Smooth muscle cell (in vitro differentiated cells): Measurements from ENCODE around the gene PLEKHA4. TPM values are rescaled to one million over a fixed set of nuclear protein-coding genes. Genes with fewer than 3 reads are reported as not detected.

ENCODE experiments used
- DNase-seq: peaks from one replicate; lab custom pipeline; 2025; ENCODE audit not compliant: unreplicated experiment; lab: John Stamatoyannopoulos, UW
- H2AFZ ChIP-seq: fragments of 200-600 bp; sonication (generic); 2 replicates; pipeline ENCODE4 v1.6.0; 2016; ENCODE audit warnings: antibody characterized with exemption, low read depth, mild to moderate bottlenecking
- H3F3A ChIP-seq: fragments of 200-600 bp; sonication (generic); 2 replicates; pipeline ENCODE4 v1.6.0; 2017; ENCODE audit warnings: antibody characterized with exemption, low read depth
- H3K27ac ChIP-seq: fragments of 200-600 bp; sonication (generic); 2 replicates; pipeline ENCODE4 v1.5.1; 2016; ENCODE audit warnings: low read depth, mild to moderate bottlenecking
- H3K27me3 ChIP-seq: fragments of 200-600 bp; sonication (generic); 2 replicates; pipeline ENCODE4 v1.6.1; 2016; ENCODE audit warnings: low read depth, mild to moderate bottlenecking
- H3K36me3 ChIP-seq: fragments of 200-600 bp; sonication (generic); 2 replicates; pipeline ENCODE4 v1.5.1; 2016; ENCODE audit warnings: low read depth
- H3K4me1 ChIP-seq: fragments of 200-600 bp; sonication (generic); 2 replicates; pipeline ENCODE4 v1.5.1; 2016; ENCODE audit warnings: low read depth
- H3K4me2 ChIP-seq: fragments of 200-600 bp; sonication (generic); 2 replicates; pipeline ENCODE4 v1.6.0; 2016; ENCODE audit warnings: mild to moderate bottlenecking
- H3K4me3 ChIP-seq: fragments of 200-600 bp; sonication (generic); 2 replicates; pipeline ENCODE4 v1.5.1; 2016; ENCODE audit warnings: mild to moderate bottlenecking
- H3K79me2 ChIP-seq: fragments of 200-600 bp; sonication (generic); 2 replicates; pipeline ENCODE4 v1.6.0; 2016; ENCODE audit warnings: low read depth, mild to moderate bottlenecking
- H3K9ac ChIP-seq: fragments of 200-600 bp; sonication (generic); 2 replicates; pipeline ENCODE4 v1.6.0; 2016; ENCODE audit warnings: low read depth
- H3K9me3 ChIP-seq: fragments of 200-600 bp; sonication (generic); replicated peaks from 2 replicates; pipeline ENCODE4 v1.5.1; 2016; ENCODE audit warnings: low read depth
- H4K20me1 ChIP-seq: fragments of 200-600 bp; sonication (generic); 2 replicates; pipeline ENCODE4 v1.6.0; 2016; ENCODE audit warnings: low read depth
- WGBS: methylation state at CpG from one replicate; pipeline ENCODE4 v1.1.7; 2016; ENCODE audit warnings: low lambda C conversion rate; 5-methylcytosine and 5-hydroxymethylcytosine counted together
- polyA plus RNA-seq: library from polyadenylated mRNA; unstranded; fragments of >200 nt; fragmentation: Nextera tagmentation; extraction: Ambion mirVana; gene quantifications from 2 replicates; pipeline ENCODE4 v1.2.1, GENCODE V29; 2016
- total RNA-seq: library from RNA; depleted of rRNA; stranded (reverse); fragments of >200 nt; gene quantifications from 2 replicates; pipeline ENCODE4 v1.2.3, GENCODE V29; 2014
- TF ChIP-seq, protein P1 (sequence below): fragments of 200-600 bp; sonication (generic); IDR thresholded peaks from 2 replicates; pipeline ENCODE4 v1.5.1; 2017; ENCODE audit warnings: borderline replicate concordance, mild to moderate bottlenecking, antibody characterized with exemption; ENCODE audit not compliant: insufficient read depth, poor library complexity, severe bottlenecking

PLEKHA4 gene
- total and polyA plus RNA-seq, 2 experiments from 2014 or later: 4.4 to 39.2 TPM

DNA sequence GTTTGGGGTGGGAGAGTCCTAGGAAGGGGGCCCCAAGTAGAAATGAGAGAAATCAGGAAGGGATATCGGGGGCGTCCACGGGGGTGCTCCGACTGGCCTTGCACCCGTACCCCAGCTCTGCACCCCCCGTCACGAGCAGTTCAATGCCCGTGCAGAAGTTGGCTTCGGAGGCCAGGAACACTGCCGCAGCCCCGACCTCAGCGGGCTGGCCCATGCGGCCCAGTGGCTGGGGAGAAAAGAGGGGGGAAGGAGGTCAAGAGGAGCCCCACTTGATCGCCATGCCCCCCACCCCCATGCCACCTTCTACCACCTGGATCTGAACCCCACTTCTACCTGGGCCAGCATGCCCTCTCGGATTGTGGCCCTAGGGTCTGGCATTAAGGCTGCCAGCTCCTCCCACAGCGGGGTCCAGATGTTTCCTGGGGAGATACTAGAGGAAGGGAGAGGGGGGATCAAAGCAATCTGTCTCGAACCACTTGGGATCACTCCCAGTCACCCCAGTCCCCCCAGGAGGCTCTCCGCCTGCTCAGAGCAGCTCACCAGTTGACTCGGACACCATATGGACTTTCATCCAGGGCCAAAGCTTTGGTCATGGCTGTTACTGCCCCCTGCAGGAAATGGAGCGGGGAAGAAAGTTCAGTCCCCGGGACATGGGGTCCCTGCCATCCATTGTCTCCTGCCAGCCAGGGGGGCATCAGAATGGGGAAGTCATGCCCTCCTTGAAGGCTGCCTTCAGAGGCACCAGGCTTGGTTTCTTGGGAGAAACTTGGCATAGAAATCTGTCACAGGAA lies 55.1 kb downstream of the PLEKHA4 start:
- H3K9ac ChIP-seq: no peak overlapping the region
- H3F3A ChIP-seq: peaks cover 5% of the 10 kb centered on the region
- H3K4me3 ChIP-seq: no peak overlapping the region
- H3K9me3 ChIP-seq: no peaks in the 10 kb centered on the region
- H3K27me3 ChIP-seq: no peaks in the 10 kb centered on the region
- H3K36me3 ChIP-seq: no peaks in the 10 kb centered on the region
- DNase-seq: no peak
- H4K20me1 ChIP-seq: no peaks in the 10 kb centered on the region
- H3K79me2 ChIP-seq: no peaks in the 10 kb centered on the region
- no peak overlapping the region for H2AFZ ChIP-seq
- TF ChIP-seq, protein P1, sequence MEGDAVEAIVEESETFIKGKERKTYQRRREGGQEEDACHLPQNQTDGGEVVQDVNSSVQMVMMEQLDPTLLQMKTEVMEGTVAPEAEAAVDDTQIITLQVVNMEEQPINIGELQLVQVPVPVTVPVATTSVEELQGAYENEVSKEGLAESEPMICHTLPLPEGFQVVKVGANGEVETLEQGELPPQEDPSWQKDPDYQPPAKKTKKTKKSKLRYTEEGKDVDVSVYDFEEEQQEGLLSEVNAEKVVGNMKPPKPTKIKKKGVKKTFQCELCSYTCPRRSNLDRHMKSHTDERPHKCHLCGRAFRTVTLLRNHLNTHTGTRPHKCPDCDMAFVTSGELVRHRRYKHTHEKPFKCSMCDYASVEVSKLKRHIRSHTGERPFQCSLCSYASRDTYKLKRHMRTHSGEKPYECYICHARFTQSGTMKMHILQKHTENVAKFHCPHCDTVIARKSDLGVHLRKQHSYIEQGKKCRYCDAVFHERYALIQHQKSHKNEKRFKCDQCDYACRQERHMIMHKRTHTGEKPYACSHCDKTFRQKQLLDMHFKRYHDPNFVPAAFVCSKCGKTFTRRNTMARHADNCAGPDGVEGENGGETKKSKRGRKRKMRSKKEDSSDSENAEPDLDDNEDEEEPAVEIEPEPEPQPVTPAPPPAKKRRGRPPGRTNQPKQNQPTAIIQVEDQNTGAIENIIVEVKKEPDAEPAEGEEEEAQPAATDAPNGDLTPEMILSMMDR: no peak
- peaks cover 8% of the 10 kb centered on the region for H3K4me1 ChIP-seq
- H3K27ac ChIP-seq: no peak overlapping the region
- 93% methylated on average over 21 of the region's 21 CpGs for WGBS
- no peak overlapping the region for H3K4me2 ChIP-seq

DNA sequence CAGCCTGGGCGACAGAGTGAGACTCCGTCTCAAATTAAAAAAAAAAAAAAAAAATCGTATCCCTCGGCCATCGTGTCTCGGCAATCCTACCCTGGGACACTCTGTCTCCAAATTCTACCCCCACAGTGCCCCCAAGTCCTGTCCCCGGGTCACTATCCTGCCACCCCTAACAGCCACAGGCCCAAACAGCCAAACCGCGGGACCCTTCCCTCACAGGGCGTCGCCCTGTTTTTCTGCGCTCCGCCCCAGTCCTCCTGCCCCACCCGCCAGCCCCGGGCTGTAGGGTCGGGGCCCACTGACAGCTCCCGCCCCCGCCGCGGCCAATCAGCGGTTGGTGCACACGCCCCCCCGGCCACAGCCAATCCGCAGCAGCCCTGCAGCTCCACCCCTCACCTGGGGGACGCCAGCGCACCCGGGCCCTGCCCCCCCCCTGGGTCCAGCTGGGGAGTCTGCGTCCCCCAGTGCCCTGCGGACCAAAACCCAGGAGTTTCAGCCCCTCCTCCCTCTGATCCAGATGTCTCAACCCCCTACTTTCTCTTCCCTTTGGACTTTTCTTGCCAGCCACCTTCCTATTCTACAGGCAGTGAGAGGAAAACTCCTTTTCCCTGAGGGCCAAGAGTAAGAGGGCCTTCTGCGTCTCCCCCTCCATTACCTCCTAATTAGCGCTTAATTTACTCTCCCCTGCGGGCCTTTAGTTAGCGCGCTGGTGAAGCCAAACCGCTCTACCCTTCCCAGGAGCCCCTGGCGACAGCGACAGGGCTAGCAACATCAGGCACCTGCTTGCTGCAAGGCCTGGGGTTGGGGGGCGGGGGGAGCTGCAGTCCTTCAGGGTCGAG lies 56.1 kb downstream of the PLEKHA4 start:
- H3K36me3 ChIP-seq: no peaks in the 10 kb centered on the region
- no peak overlapping the region for H3K9ac ChIP-seq
- peak overlapping the region; percentile 89 for H3K4me2 ChIP-seq
- H3K4me3 ChIP-seq: peak overlapping the region; percentile 63
- H2AFZ ChIP-seq: no peak overlapping the region
- H3K9me3 ChIP-seq: no peaks in the 10 kb centered on the region
- 6% methylated on average over 30 of the region's 39 CpGs for WGBS
- DNase-seq: peak; percentile 21
- no peaks in the 10 kb centered on the region for H3K79me2 ChIP-seq
- H3K4me1 ChIP-seq: peaks cover 8% of the 10 kb centered on the region
- peaks cover 5% of the 10 kb centered on the region for H3F3A ChIP-seq
- no peaks in the 10 kb centered on the region for H3K27me3 ChIP-seq
- no peaks in the 10 kb centered on the region for H4K20me1 ChIP-seq
- TF ChIP-seq, protein P1: no peak
- H3K27ac ChIP-seq: no peak overlapping the region

DNA sequence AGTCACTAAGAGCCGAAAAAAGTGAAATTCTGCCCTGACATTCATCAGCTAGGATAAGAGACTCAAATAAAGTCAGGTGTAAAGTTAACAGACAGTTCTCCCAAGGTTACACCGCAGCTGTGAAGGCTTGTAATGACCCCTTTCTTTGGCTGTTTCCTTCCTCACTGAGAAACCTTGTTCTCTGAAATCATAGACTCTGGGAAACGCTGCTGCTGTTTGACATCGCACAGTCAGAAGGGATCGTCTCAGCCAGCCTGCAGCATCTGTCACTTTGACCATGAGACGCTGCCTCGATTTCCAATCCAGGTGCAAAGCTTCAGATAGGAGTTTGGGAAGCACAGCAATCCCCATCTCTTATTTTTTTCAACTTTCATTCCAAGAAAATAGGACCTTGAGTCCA lies 58.3 kb downstream of the PLEKHA4 start:
- H3K4me3 ChIP-seq: peak overlapping the region; percentile 63
- WGBS: 54% methylated on average over 7 of the region's 7 CpGs
- peaks cover 5% of the 10 kb centered on the region for H3F3A ChIP-seq
- peaks cover 8% of the 10 kb centered on the region for H3K4me1 ChIP-seq
- no peaks in the 10 kb centered on the region for H3K79me2 ChIP-seq
- no peak overlapping the region for H3K9ac ChIP-seq
- no peak overlapping the region for H2AFZ ChIP-seq
- H3K27ac ChIP-seq: no peak overlapping the region
- no peaks in the 10 kb centered on the region for H4K20me1 ChIP-seq
- no peak for DNase-seq
- H3K27me3 ChIP-seq: no peaks in the 10 kb centered on the region
- peak overlapping the region; percentile 89 for H3K4me2 ChIP-seq
- H3K36me3 ChIP-seq: no peaks in the 10 kb centered on the region
- no peaks in the 10 kb centered on the region for H3K9me3 ChIP-seq
- TF ChIP-seq, protein P1: no peak
